Sigmoid colon (tissue), 7 donors: ENCODE results near the gene UGCG. TPM values are rescaled to one million over a fixed set of nuclear protein-coding genes. Genes with fewer than 3 reads are reported as not detected.

Experiments used
- DNase-seq: peaks from one replicate; pipeline ENCODE4 v3.0.0-alpha.2; 2019
- H3K27ac ChIP-seq, 4 donors: fragments of 200-600 bp; sonication (generic); one replicate each; pipeline ENCODE4 v1.5.1; 2016 to 2019; ENCODE audit warnings: mild to moderate bottlenecking in 1 of 4
- H3K27me3 ChIP-seq, 3 donors: fragments of 200-600 bp; sonication (generic); one replicate each; pipeline ENCODE4 v1.5.1; 2019; ENCODE audit warnings: mild to moderate bottlenecking in 1 of 3
- H3K36me3 ChIP-seq, 4 donors: fragments of 200-600 bp; sonication (generic); one replicate each; pipeline ENCODE4 v1.5.1; 2016 to 2019
- H3K4me1 ChIP-seq, 4 donors: fragments of 200-600 bp; sonication (generic); one replicate each; pipeline ENCODE4 v1.5.1; 2017 to 2019
- H3K4me3 ChIP-seq, 4 donors: fragments of 200-600 bp; sonication (generic); one replicate each; pipeline ENCODE4 v1.5.1; 2017 to 2019; ENCODE audit warnings: mild to moderate bottlenecking in 2 of 4, moderate library complexity in 1 of 4
- H3K9me3 ChIP-seq, 4 donors: fragments of 200-600 bp in 3 of 4; sonication (generic) in 3 of 4; one replicate each; pipeline versions ENCODE4 v1.5.1 to v1.6.1; 2013 to 2019
- EP300 ChIP-seq, 4 donors: sonication (generic); formaldehyde crosslinking; IDR thresholded peaks; one replicate each; pipeline ENCODE4 v1.6.1; 2017; ENCODE audit warnings: antibody characterized with exemption in 4 of 4
- POLR2A ChIP-seq, 2 donors: fragments of 450-650 bp; IDR thresholded peaks; one replicate each; pipeline ENCODE4 v1.6.1; 2016; ENCODE audit warnings: antibody characterized with exemption in 2 of 2, mild to moderate bottlenecking in 2 of 2, moderate library complexity in 2 of 2
- POLR2AphosphoS5 ChIP-seq, 4 donors: sonication (generic); formaldehyde crosslinking; IDR thresholded peaks; one replicate each; pipeline ENCODE4 v1.6.1; 2017; ENCODE audit warnings: antibody characterized with exemption in 4 of 4
- WGBS, 2 donors: extraction: QIAGEN DNeasy Blood & Tissue Kit; methylation state at CpG; one replicate each; pipeline ENCODE4 v1.1.7; 2013; 5-methylcytosine and 5-hydroxymethylcytosine counted together
- intact Hi-C: fragments of 100-400 bp; cut with DNase I; formaldehyde crosslinking; loops from one replicate; pipeline ENCODE4 v1.15.1; 2023
- polyA plus RNA-seq, 3 donors: library from polyadenylated mRNA; stranded (reverse); fragments of 200-250 nt; gene quantifications; one replicate each; pipeline ENCODE4 v1.2.3, GENCODE V29; 2013
- total RNA-seq, 4 donors: library from RNA; depleted of rRNA; stranded (reverse); fragments of >200 nt; gene quantifications; one replicate each; pipeline ENCODE4 v1.1.0, GENCODE V29; 2016
- TF ChIP-seq, protein P1 (sequence below), 4 experiments: fragments of 450-650 bp in 3 of 4; fragments of 200-600 bp in 1 of 4; IDR thresholded peaks; one replicate each; pipeline ENCODE4 v1.5.1; 2016 to 2019; ENCODE audit warnings: antibody characterized with exemption in 4 of 4, mild to moderate bottlenecking in 3 of 4, moderate library complexity in 2 of 4
- donor health status: healthy with polysubstance abuse.
- donor health status: Bipolar disorder and iron deficiency.
- donor health status: healthy.

UGCG gene
- total and polyA plus RNA-seq, 7 donors = 7.8 to 89.3 (median 20.7) TPM

DNA sequence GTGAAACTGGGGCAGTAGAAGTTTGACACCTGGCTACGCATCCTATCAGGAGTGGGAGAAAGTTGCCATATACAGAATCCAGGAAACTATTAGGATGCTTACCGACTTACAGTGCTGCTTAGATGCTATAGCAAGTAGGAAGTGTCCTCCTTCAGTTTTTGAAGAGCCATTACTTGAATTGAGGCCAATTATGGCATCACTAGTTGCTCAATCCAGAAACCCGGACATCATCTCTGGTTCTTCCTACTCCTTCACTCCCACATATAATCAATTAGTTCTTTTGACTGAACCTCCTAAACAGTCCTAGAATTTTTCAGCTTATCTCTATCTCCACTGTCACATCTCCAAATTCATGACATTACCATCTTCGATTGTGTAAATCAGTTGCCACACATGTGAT is 41.8 kb upstream of the UGCG start:
- Histone ChIP-seq H3K27me3 (no peaks in the 10 kb centered on the region), H3K4me1 (no peaks in the 10 kb centered on the region), H3K36me3 (no peaks in the 10 kb centered on the region), H3K4me3 (no peak overlapping the region), H3K9me3 (no peaks in the 10 kb centered on the region), H3K27ac (no peak overlapping the region)
- TF ChIP-seq, protein P1, sequence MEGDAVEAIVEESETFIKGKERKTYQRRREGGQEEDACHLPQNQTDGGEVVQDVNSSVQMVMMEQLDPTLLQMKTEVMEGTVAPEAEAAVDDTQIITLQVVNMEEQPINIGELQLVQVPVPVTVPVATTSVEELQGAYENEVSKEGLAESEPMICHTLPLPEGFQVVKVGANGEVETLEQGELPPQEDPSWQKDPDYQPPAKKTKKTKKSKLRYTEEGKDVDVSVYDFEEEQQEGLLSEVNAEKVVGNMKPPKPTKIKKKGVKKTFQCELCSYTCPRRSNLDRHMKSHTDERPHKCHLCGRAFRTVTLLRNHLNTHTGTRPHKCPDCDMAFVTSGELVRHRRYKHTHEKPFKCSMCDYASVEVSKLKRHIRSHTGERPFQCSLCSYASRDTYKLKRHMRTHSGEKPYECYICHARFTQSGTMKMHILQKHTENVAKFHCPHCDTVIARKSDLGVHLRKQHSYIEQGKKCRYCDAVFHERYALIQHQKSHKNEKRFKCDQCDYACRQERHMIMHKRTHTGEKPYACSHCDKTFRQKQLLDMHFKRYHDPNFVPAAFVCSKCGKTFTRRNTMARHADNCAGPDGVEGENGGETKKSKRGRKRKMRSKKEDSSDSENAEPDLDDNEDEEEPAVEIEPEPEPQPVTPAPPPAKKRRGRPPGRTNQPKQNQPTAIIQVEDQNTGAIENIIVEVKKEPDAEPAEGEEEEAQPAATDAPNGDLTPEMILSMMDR (IDR thresholded peaks at IDR 0.05) = no peak
- TF ChIP-seq POLR2AphosphoS5 (IDR thresholded peaks at IDR 0.05) (no peak), POLR2A (IDR thresholded peaks at IDR 0.05) (no peak), EP300 (IDR thresholded peaks at IDR 0.05) (no peak)
- DNase-seq = no peak
- WGBS, 2 donors = 82 to 89% methylated on average over 4 of the region's 4 CpGs
- intact Hi-C loops = no loop called here

DNA sequence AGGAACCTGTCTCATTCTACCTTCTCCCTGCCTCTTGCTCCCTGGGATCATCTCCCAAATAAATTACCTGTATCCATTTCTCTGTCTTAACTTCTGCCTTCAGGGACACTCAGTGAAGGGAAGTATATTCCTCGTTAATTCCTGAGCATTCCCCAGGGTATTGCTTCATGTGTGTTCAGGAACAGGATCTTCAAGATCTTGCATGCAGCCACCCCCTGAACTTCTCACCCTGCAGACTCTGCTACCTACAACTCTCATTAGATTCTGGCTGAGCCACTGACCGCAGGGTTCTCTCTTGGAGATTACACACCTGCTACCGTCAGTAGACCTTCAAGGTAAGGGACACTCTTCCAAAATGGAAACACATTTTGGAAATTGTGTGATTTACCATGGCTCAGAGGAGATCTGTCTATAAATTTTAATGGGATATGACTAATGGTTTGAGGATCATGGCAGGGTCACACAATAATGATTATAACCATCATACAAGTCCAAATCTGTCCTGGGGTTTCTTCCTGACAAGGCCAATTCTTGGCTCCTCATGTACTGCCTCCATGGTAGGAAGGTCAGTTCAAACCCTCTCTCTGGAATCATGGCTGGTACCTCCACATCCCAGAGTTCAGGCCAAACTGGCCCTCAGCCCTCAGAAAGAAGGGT is 38.9 kb upstream of the UGCG start:
- DNase-seq = no peak
- no peaks in the 10 kb centered on the region for H3K9me3 ChIP-seq
- no peaks in the 10 kb centered on the region for H3K4me1 ChIP-seq
- no peak overlapping the region for H3K27ac ChIP-seq
- TF ChIP-seq, protein P1 (IDR thresholded peaks at IDR 0.05) = no peak
- TF ChIP-seq POLR2AphosphoS5 (IDR thresholded peaks at IDR 0.05) (no peak), POLR2A (IDR thresholded peaks at IDR 0.05) (no peak), EP300 (IDR thresholded peaks at IDR 0.05) (no peak)
- 89 to 90% methylated on average over 3 of the region's 3 CpGs for WGBS, 2 donors
- H3K4me3 ChIP-seq = no peak overlapping the region
- intact Hi-C loops = no loop called here
- H3K27me3 ChIP-seq = no peaks in the 10 kb centered on the region
- no peaks in the 10 kb centered on the region for H3K36me3 ChIP-seq

DNA sequence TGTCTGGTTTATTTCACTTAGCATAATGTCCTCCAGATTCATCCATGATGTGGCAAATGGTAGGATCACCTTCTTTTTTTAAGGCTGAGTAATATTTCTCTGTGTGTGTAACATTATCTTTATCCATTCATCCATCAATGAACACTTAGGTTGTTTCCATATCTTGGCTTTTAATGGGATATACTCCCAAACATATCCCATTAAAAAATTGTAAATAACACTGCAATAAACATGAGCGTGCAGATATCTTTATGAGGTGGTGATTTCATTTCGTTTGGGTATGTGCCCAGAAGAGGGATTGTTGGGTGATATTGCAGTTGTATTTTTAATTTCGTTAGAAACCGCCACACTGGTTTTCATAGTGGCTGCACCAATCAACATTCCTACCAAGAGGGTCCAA is 36.2 kb upstream of the UGCG start:
- Histone ChIP-seq H3K36me3 (no peaks in the 10 kb centered on the region), H3K27ac (no peak overlapping the region), H3K4me1 (no peaks in the 10 kb centered on the region), H3K27me3 (no peaks in the 10 kb centered on the region), H3K4me3 (no peak overlapping the region), H3K9me3 (no peaks in the 10 kb centered on the region)
- DNase-seq = no peak
- 23 to 68% methylated on average over 4 of the region's 4 CpGs for WGBS, 2 donors
- TF ChIP-seq POLR2AphosphoS5 (IDR thresholded peaks at IDR 0.05) = peak in 1 of 4 donors; percentile 40
- TF ChIP-seq, protein P1 (IDR thresholded peaks at IDR 0.05) = no peak
- intact Hi-C loops = no loop called here

DNA sequence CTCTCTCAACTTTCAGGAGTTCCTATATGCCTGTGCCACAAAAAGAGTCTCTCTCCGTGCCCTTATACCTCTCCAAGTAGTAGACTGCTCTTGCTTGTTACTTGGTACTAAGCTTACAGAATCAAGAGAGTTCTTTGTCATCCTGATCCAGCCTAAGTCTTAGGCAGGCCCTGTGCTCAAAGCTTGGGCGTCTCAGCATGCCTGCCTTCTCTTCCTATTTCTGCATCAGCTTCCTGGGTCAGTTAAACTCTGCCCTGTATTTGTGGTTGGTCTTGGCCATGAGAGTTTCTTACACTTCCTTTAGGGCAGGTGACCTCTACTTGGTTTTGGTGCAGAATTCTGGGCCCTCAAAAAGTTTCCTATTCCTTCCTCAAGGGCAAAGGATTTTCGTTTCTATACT is 33.0 kb upstream of the UGCG start:
- no peaks in the 10 kb centered on the region for H3K36me3 ChIP-seq
- H3K4me1 ChIP-seq = no peaks in the 10 kb centered on the region
- no peaks in the 10 kb centered on the region for H3K9me3 ChIP-seq
- WGBS, 2 donors = 90 to 92% methylated on average over 3 of the region's 3 CpGs
- DNase-seq = no peak
- intact Hi-C loops = no loop called here
- H3K4me3 ChIP-seq = no peak overlapping the region
- H3K27ac ChIP-seq = no peak overlapping the region
- TF ChIP-seq, protein P1 (IDR thresholded peaks at IDR 0.05) = no peak
- TF ChIP-seq POLR2AphosphoS5 (IDR thresholded peaks at IDR 0.05) = no peak
- no peak for TF ChIP-seq EP300 (IDR thresholded peaks at IDR 0.05)
- TF ChIP-seq POLR2A (IDR thresholded peaks at IDR 0.05) = no peak
- no peaks in the 10 kb centered on the region for H3K27me3 ChIP-seq

DNA sequence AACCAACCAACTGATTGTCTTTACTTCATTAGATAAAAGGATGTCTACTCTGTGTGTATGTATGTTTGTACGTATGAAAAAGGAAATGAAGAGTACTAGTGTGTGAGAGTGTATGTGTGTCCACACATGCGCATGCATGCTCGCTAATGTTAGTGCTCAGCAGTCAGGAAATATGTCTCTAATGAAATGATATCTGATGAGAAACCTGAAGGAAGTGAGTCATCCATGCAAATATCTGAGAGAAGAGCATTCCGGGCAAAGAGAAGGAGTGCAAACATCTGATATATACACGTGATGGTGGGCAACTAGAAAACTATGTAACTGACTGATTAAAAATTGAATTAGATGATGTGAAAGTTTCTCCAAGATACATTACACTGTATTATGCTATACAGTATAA is 29.6 kb upstream of the UGCG start:
- 60 to 75% methylated on average over 5 of the region's 5 CpGs for WGBS, 2 donors
- H3K4me1 ChIP-seq = no peaks in the 10 kb centered on the region
- TF ChIP-seq EP300 (IDR thresholded peaks at IDR 0.05) (no peak), POLR2A (IDR thresholded peaks at IDR 0.05) (no peak), POLR2AphosphoS5 (IDR thresholded peaks at IDR 0.05) (no peak)
- TF ChIP-seq, protein P1 (IDR thresholded peaks at IDR 0.05) = no peak
- H3K27ac ChIP-seq = no peak overlapping the region
- intact Hi-C loops = no loop called here
- no peaks in the 10 kb centered on the region for H3K9me3 ChIP-seq
- no peaks in the 10 kb centered on the region for H3K36me3 ChIP-seq
- no peak for DNase-seq
- no peaks in the 10 kb centered on the region for H3K27me3 ChIP-seq
- H3K4me3 ChIP-seq = no peak overlapping the region
